OCI-LY1 (cell line): ENCODE measurements around the gene P2RY14.
A peak's percentile ranks its signal among the peaks of the same experiment; 100 is the strongest.

Experiments
- H2AFZ ChIP-seq: fragments of 200-600 bp; sonication (generic), shearing (Covaris generic); 2 replicates; pipeline ENCODE4 v1.6.0; 2014; ENCODE audit warnings: antibody characterized with exemption, mild to moderate bottlenecking, low read length
- H3F3A ChIP-seq: fragments of 200-600 bp; sonication (generic), shearing (Covaris generic); 2 replicates; pipeline ENCODE4 v1.6.0; 2014; ENCODE audit warnings: mild to moderate bottlenecking, antibody characterized with exemption, low read length, moderate library complexity; ENCODE audit not compliant: insufficient read depth
- H3K27ac ChIP-seq: fragments of 200-600 bp; sonication (generic); 2 replicates; pipeline ENCODE4 v1.5.1; 2014; ENCODE audit warnings: low read length, mixed run types, mild to moderate bottlenecking, low read depth; ENCODE audit not compliant: poor library complexity, severe bottlenecking
- H3K27me3 ChIP-seq: fragments of 200-600 bp; sonication (generic); 2 replicates; pipeline ENCODE4 v1.6.0; 2014; ENCODE audit warnings: antibody characterized with exemption, mild to moderate bottlenecking, low read length, moderate library complexity; ENCODE audit not compliant: insufficient read depth
- H3K36me3 ChIP-seq: fragments of 200-600 bp; sonication (generic); 2 replicates; pipeline ENCODE4 v1.6.1; 2014; ENCODE audit warnings: mild to moderate bottlenecking, antibody characterized with exemption, low read length, moderate library complexity, mixed read lengths; ENCODE audit not compliant: insufficient read depth
- H3K4me1 ChIP-seq: fragments of 200-600 bp; sonication (generic); 2 replicates; pipeline ENCODE4 v1.5.1; 2014; ENCODE audit warnings: mild to moderate bottlenecking, low read length, moderate library complexity; ENCODE audit not compliant: insufficient read depth, severe bottlenecking
- H3K4me2 ChIP-seq: fragments of 200-600 bp; sonication (generic), shearing (Covaris generic); 2 replicates; pipeline ENCODE4 v1.6.1; 2014; ENCODE audit warnings: low read length
- H3K4me3 ChIP-seq: fragments of 200-600 bp; sonication (generic); 2 replicates; pipeline ENCODE4 v1.5.1; 2014; ENCODE audit warnings: low read length, low read depth, mild to moderate bottlenecking, mixed read lengths; ENCODE audit not compliant: poor library complexity, severe bottlenecking
- H3K79me2 ChIP-seq: fragments of 200-600 bp; shearing (Covaris generic); 2 replicates; pipeline ENCODE4 v1.6.1; 2016; ENCODE audit warnings: mixed run types, low read length, mixed read lengths; ENCODE audit not compliant: insufficient read depth
- H3K9ac ChIP-seq: fragments of 200-600 bp; sonication (generic), shearing (Covaris generic); 2 replicates; pipeline ENCODE4 v1.6.1; 2014; ENCODE audit warnings: mild to moderate bottlenecking, low read length, mixed read lengths
- H3K9me2 ChIP-seq: fragments of 200-600 bp; sonication (generic), shearing (Covaris generic); 2 replicates; pipeline ENCODE4 v1.6.1; 2014; ENCODE audit warnings: low read depth, mild to moderate bottlenecking, low read length, mixed read lengths
- H3K9me3 ChIP-seq: fragments of 200-600 bp; shearing (Covaris generic); 2 replicates; pipeline ENCODE4 v1.6.1; 2014; ENCODE audit warnings: low read length, mixed read lengths
- H4K20me1 ChIP-seq: fragments of 200-600 bp; sonication (generic), shearing (Covaris generic); 2 replicates; pipeline ENCODE4 v1.6.0; 2016; ENCODE audit warnings: mild to moderate bottlenecking, low read length; ENCODE audit not compliant: insufficient read depth
- EZH2 ChIP-seq: fragments of 200-600 bp; sonication (generic), shearing (Covaris generic); IDR thresholded peaks from 2 replicates; pipeline ENCODE4 v1.8.0; 2017; ENCODE audit warnings: borderline replicate concordance, mixed run types, mild to moderate bottlenecking, antibody characterized with exemption, low read length, moderate library complexity, mixed read lengths
- TF ChIP-seq, protein P1 (sequence below): fragments of 200-600 bp; sonication (generic), shearing (Covaris generic); IDR thresholded peaks from 2 replicates; pipeline ENCODE4 v1.5.1; 2017; ENCODE audit warnings: mild to moderate bottlenecking, antibody characterized with exemption, low read length, moderate library complexity, mixed read lengths

P2RY14 gene

DNA sequence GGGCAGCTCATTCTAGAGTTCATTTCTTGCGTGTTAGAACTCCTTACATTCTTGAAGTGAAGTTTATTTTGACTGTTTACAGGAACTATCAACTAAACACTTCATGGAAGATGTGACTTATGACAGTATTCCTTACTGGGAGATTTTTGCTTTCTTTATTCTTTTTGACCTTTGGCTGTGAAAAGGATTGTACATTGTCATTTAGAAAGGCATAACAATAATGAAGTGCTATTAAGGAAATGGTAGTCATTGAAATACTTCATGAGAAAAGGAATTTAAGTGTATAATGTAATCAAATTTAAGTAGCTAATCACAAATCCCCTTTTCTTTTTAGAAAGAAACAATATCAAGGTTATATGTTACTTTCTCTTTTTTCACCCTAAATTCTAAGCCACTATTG is 11.3 kb downstream of the P2RY14 start:
- no peak overlapping the region; the same call in 1 of the 2 replicates for H3K9ac ChIP-seq
- no peaks in the 10 kb centered on the region for H4K20me1 ChIP-seq
- no peaks in the 10 kb centered on the region for H3K9me2 ChIP-seq
- H3K4me2 ChIP-seq = peak overlapping the region; percentile 63; the same call in 1 of the 2 replicates
- H3K27me3 ChIP-seq = no peaks in the 10 kb centered on the region
- no peaks in the 10 kb centered on the region for H3F3A ChIP-seq
- H3K36me3 ChIP-seq = no peaks in the 10 kb centered on the region
- no peaks in the 10 kb centered on the region for H3K79me2 ChIP-seq
- H3K9me3 ChIP-seq = no peaks in the 10 kb centered on the region
- no peak overlapping the region for H2AFZ ChIP-seq
- H3K4me1 ChIP-seq = peaks cover 55% of the 10 kb centered on the region
- no peak overlapping the region for H3K4me3 ChIP-seq
- peak overlapping the region; percentile 88 for H3K27ac ChIP-seq
- TF ChIP-seq, protein P1, sequence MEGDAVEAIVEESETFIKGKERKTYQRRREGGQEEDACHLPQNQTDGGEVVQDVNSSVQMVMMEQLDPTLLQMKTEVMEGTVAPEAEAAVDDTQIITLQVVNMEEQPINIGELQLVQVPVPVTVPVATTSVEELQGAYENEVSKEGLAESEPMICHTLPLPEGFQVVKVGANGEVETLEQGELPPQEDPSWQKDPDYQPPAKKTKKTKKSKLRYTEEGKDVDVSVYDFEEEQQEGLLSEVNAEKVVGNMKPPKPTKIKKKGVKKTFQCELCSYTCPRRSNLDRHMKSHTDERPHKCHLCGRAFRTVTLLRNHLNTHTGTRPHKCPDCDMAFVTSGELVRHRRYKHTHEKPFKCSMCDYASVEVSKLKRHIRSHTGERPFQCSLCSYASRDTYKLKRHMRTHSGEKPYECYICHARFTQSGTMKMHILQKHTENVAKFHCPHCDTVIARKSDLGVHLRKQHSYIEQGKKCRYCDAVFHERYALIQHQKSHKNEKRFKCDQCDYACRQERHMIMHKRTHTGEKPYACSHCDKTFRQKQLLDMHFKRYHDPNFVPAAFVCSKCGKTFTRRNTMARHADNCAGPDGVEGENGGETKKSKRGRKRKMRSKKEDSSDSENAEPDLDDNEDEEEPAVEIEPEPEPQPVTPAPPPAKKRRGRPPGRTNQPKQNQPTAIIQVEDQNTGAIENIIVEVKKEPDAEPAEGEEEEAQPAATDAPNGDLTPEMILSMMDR = no peak
- no peak for TF ChIP-seq EZH2

DNA sequence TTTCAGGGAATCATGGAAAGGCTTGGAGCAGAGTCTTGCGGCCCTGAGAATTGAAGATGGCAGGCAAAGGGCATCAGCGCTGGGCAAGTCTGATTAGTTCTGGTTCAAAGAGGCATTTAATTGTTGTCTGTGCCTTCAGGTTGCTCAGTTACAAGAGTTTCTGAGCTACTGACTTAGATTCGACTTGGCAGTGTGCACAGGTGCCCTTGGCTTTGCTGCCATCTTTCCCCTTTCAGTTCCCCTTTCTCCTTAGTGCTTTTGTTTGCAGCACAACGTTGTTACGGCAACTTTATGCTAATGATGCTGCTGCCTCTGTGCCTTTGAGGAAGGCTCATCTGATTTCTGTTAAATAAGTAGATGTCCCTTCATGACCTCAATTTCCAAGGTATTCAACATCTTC is 12.5 kb downstream of the P2RY14 start:
- no peaks in the 10 kb centered on the region for H3K9me2 ChIP-seq

GRCh38 chr3:151265166-151265565 is 13.2 kb downstream of the P2RY14 start:
- peak overlapping the region; percentile 30; the same call in 1 of the 2 replicates for H3K9ac ChIP-seq
- H3K27me3 ChIP-seq = no peaks in the 10 kb centered on the region
- peak overlapping the region; percentile 88 for H3K27ac ChIP-seq
- H3K9me2 ChIP-seq = no peaks in the 10 kb centered on the region
- H3K4me1 ChIP-seq = peaks cover 55% of the 10 kb centered on the region
- H3K36me3 ChIP-seq = no peaks in the 10 kb centered on the region
- H3K4me2 ChIP-seq = peak overlapping the region; percentile 63; the same call in 1 of the 2 replicates
- H2AFZ ChIP-seq = no peak overlapping the region
- H3K79me2 ChIP-seq = no peaks in the 10 kb centered on the region
- no peak overlapping the region for H3K4me3 ChIP-seq
- H3F3A ChIP-seq = no peaks in the 10 kb centered on the region
- no peaks in the 10 kb centered on the region for H4K20me1 ChIP-seq
- TF ChIP-seq, protein P1 = no peak
- TF ChIP-seq EZH2 = no peak
- no peaks in the 10 kb centered on the region for H3K9me3 ChIP-seq

More for the DNA sequence above, 12.5 kb downstream of the P2RY14 start:
- no peak overlapping the region for H2AFZ ChIP-seq
- no peaks in the 10 kb centered on the region for H3F3A ChIP-seq
- peak overlapping the region; percentile 30; the same call in 1 of the 2 replicates for H3K9ac ChIP-seq
- no peaks in the 10 kb centered on the region for H3K79me2 ChIP-seq
- H3K27ac ChIP-seq = peak overlapping the region; percentile 88
- H3K4me3 ChIP-seq = peak overlapping the region; percentile 27
- no peak for TF ChIP-seq EZH2
- TF ChIP-seq, protein P1 = no peak
- H3K9me3 ChIP-seq = no peaks in the 10 kb centered on the region
- H3K27me3 ChIP-seq = no peaks in the 10 kb centered on the region
- peak overlapping the region; percentile 63 for H3K4me2 ChIP-seq
- H3K4me1 ChIP-seq = peaks cover 55% of the 10 kb centered on the region
- no peaks in the 10 kb centered on the region for H3K36me3 ChIP-seq
- no peaks in the 10 kb centered on the region for H4K20me1 ChIP-seq
